K562 (cell line): Measurements from ENCODE around the gene IL12RB2. TPM values are rescaled to one million over a fixed set of nuclear protein-coding genes. Genes with fewer than 3 reads are reported as not detected.

Experiments used
- BDP1 ChIP-seq: IDR thresholded peaks from 3 replicates; pipeline ENCODE4 v1.6.1; 2011; ENCODE audit not compliant: insufficient read length, insufficient read depth
- BMI1 ChIP-seq: fragments of 150-350 bp; IDR thresholded peaks from 2 replicates; pipeline ENCODE4 v1.6.1; 2014; ENCODE audit warnings: low read length
- ETS1 ChIP-seq: conservative IDR thresholded peaks from 2 replicates; pipeline ENCODE4 v1.6.1; 2011; ENCODE audit warnings: low read depth, mild to moderate bottlenecking, low read length; ENCODE audit not compliant: control insufficient read depth
- HBP1 ChIP-seq: fragments of 450-650 bp; formaldehyde crosslinking; IDR thresholded peaks from 2 replicates; pipeline ENCODE4 v1.4.0; 2022; ENCODE audit warnings: missing genetic modification characterization
- HSF4 ChIP-seq: fragments of 250-450 bp; sonication (Bioruptor Pico); IDR thresholded peaks from 2 replicates; pipeline ENCODE4 v2.1.2; 2022; ENCODE audit warnings: mild to moderate bottlenecking, moderate library complexity, borderline replicate concordance
- IRF9 ChIP-seq: fragments of 450-650 bp; IDR thresholded peaks from 2 replicates; pipeline ENCODE4 v1.6.1; 2016; ENCODE audit warnings: missing biosample characterization, missing genetic modification characterization
- MNT ChIP-seq, 2 experiments: fragments of 450-650 bp; conservative IDR thresholded peaks; 2 replicates each; pipeline ENCODE4 v1.6.1; 2017; ENCODE audit warnings: mild to moderate bottlenecking in 2 of 2, moderate library complexity in 2 of 2
- MYNN ChIP-seq, 2 experiments: sonication (generic); formaldehyde crosslinking in 1 of 2; IDR thresholded peaks; 2 replicates each; pipeline versions ENCODE4 v1.5.0 to v1.6.1; 2016 to 2020; ENCODE audit warnings: antibody characterized with exemption in 1 of 2, missing genetic modification reagents in 1 of 2
- RERE ChIP-seq: sonication (generic); formaldehyde crosslinking; IDR thresholded peaks from 2 replicates; pipeline ENCODE4 v1.8.0; 2023; ENCODE audit warnings: missing genetic modification reagents, mild to moderate bottlenecking, borderline replicate concordance
- SFPQ ChIP-seq: fragments of 200-400 bp; formaldehyde crosslinking; IDR thresholded peaks from 2 replicates; pipeline ENCODE4 v1.6.1; 2017; ENCODE audit warnings: mild to moderate bottlenecking, low read depth, low read length, moderate library complexity
- SOX6 ChIP-seq: fragments of 450-650 bp; IDR thresholded peaks from 2 replicates; pipeline ENCODE4 v1.6.1; 2014; ENCODE audit warnings: mild to moderate bottlenecking
- polyA plus RNA-seq, 8 experiments: library from polyadenylated mRNA; depleted of rRNA in 4 of 8; stranded (reverse) in 5 of 8; unstranded in 3 of 8; fragments of >200 nt; fragmentation: Nextera tagmentation in 2 of 8; fragmentation: Illumina TruSeq in 1 of 8; extraction: Ambion mirVana in 2 of 8; extraction: Trizol in 1 of 8; gene quantifications; 2 replicates each; pipeline versions ENCODE4 v1.2.1 to v1.2.3, GENCODE V29; 2011 to 2014; ENCODE audit warnings: inconsistent platforms in 1 of 8, missing spikeins in 1 of 8
- total RNA-seq, 7 experiments: library from RNA; depleted of rRNA in 6 of 7; stranded (reverse); fragments of >200 nt in 6 of 7; fragmentation: Illumina TruSeq in 2 of 7; extraction: Trizol in 2 of 7; gene quantifications; 2 replicates each; pipeline versions ENCODE4 v1.2.1 to v1.2.3, GENCODE V29; 2011 to 2021; ENCODE audit warnings: low replicate concordance in 1 of 7

The IL12RB2 gene
- total and polyA plus RNA-seq, 9 of the 15 experiments (the other 6 are each of a cell fraction or from before 2014, with no cell fraction given) = 0.39 to 3.3 (median 1.9) TPM

- TF ChIP-seq SOX6 (no peak), MNT (conservative IDR thresholded peaks at IDR 0.05) (peak in 1 of 2 experiments; percentile 26; a peak in 1 of 4 replicates), MYNN (IDR thresholded peaks at IDR 0.05) (no peak), MYNN (CRISPR knock-in tag; IDR thresholded peaks at IDR 0.05) (no peak), SFPQ (no peak), HBP1 (0 out of 2 replicates have a peak, but pooled peaks have one; percentile 23), HSF4 (CRISPR knock-in tag) (no peak), BMI1 (no peak), IRF9 (tag) (no peak), ETS1 (no peak), RERE (no peak), BDP1 (no peak)
Observed at GRCh38 chr1:67431869-67432578, 124.4 kb downstream of the IL12RB2 start (continued).
